ENCODE data around the gene NDUFB6.
A peak's percentile ranks its signal among the peaks of the same experiment; 100 is the strongest.

DNA sequence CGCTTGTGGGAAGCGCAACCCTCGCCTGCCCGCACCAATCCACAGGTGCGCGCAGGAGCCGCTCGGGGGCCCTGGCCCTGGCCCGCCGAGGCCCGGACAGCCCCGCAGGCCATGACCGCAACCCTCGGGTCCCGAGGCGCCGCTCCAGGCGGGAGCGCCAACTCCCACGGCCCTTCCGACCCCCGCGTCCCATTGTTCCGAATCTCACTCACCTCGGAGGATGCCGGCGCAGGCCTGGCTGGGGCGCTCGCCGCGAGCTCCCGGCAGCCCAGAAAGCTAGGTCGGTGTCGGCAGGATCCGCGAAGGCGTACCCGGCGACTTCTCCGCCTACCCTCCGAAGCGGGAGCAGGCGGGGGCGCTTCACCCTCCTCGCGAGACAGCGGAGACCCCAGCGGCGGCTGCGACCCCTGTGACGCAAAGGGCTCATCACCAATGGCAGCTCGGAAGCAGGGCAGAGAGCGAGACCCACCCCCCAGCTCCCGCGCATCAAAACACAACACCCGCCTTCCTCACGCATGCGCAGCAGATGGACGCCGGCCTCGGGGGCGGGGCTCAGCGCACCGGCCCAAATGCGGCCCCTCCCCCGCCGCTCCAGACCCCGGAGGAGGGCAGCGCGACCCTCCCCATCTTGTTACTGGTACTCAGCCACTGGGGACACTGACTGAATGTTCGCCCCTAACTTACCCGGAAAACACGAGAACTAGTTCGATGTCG lies 22.2 kb downstream of the NDUFB6 start:
- TF ChIP-seq SMAD3 (CRISPR knock-in tag; conservative IDR thresholded peaks at IDR 0.05) = no peak
- TF ChIP-seq KDM1A (IDR thresholded peaks at IDR 0.05) = no peak
- TF ChIP-seq, protein P1, sequence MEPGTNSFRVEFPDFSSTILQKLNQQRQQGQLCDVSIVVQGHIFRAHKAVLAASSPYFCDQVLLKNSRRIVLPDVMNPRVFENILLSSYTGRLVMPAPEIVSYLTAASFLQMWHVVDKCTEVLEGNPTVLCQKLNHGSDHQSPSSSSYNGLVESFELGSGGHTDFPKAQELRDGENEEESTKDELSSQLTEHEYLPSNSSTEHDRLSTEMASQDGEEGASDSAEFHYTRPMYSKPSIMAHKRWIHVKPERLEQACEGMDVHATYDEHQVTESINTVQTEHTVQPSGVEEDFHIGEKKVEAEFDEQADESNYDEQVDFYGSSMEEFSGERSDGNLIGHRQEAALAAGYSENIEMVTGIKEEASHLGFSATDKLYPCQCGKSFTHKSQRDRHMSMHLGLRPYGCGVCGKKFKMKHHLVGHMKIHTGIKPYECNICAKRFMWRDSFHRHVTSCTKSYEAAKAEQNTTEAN (CRISPR knock-in tag; IDR thresholded peaks at IDR 0.05) = no peak
- TF ChIP-seq, protein P2, sequence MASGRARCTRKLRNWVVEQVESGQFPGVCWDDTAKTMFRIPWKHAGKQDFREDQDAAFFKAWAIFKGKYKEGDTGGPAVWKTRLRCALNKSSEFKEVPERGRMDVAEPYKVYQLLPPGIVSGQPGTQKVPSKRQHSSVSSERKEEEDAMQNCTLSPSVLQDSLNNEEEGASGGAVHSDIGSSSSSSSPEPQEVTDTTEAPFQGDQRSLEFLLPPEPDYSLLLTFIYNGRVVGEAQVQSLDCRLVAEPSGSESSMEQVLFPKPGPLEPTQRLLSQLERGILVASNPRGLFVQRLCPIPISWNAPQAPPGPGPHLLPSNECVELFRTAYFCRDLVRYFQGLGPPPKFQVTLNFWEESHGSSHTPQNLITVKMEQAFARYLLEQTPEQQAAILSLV (tag; IDR thresholded peaks at IDR 0.05) = no peak
- peak; percentile 39 to 47; a peak in 1 of 4 replicates for TF ChIP-seq MAZ (CRISPR knock-in tag; conservative IDR thresholded peaks at IDR 0.05 in 1 of 2, IDR thresholded peaks at IDR 0.05 in 1 of 2)
- no peak for TF ChIP-seq EZH2 (IDR thresholded peaks at IDR 0.05; ENCODE audit: borderline replicate concordance, low read depth, low read length)
- TF ChIP-seq, protein P3, sequence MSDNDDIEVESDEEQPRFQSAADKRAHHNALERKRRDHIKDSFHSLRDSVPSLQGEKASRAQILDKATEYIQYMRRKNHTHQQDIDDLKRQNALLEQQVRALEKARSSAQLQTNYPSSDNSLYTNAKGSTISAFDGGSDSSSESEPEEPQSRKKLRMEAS (CRISPR knock-in tag; IDR thresholded peaks at IDR 0.05) = no peak
- no peak for TF ChIP-seq SOX6 (IDR thresholded peaks at IDR 0.05)
- no peak for TF ChIP-seq MXI1 (IDR thresholded peaks at IDR 0.05; ENCODE audit: low read depth, low read length)
- no peak; the same call in 1 of the 2 replicates for TF ChIP-seq POLR2A (conservative IDR thresholded peaks at IDR 0.05)
- no peak for TF ChIP-seq RBM22 (IDR thresholded peaks at IDR 0.05; ENCODE audit: low read depth, low read length, poor library complexity, severe bottlenecking)
- TF ChIP-seq, protein P4, sequence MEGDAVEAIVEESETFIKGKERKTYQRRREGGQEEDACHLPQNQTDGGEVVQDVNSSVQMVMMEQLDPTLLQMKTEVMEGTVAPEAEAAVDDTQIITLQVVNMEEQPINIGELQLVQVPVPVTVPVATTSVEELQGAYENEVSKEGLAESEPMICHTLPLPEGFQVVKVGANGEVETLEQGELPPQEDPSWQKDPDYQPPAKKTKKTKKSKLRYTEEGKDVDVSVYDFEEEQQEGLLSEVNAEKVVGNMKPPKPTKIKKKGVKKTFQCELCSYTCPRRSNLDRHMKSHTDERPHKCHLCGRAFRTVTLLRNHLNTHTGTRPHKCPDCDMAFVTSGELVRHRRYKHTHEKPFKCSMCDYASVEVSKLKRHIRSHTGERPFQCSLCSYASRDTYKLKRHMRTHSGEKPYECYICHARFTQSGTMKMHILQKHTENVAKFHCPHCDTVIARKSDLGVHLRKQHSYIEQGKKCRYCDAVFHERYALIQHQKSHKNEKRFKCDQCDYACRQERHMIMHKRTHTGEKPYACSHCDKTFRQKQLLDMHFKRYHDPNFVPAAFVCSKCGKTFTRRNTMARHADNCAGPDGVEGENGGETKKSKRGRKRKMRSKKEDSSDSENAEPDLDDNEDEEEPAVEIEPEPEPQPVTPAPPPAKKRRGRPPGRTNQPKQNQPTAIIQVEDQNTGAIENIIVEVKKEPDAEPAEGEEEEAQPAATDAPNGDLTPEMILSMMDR (IDR thresholded peaks at IDR 0.05 in 2 of 3, conservative IDR thresholded peaks at IDR 0.05 in 1 of 3; ENCODE audit: insufficient read depth in 2 of 3, low read depth in 1 of 3, low read length in 3 of 3) = 0 out of 6 replicates have a peak, but pooled peaks of 2 of the 3 experiments have one; percentile 2 to 5
- no peak for TF ChIP-seq ZKSCAN1 (IDR thresholded peaks at IDR 0.05; ENCODE audit: low read depth, low read length)
